ENCODE results near the gene EFS.

GRCh38 chr14:23352506-23353432 is 12.2 kb downstream of the EFS start, which contains the start of gene SLC22A17:
- TF ChIP-seq, protein P1, sequence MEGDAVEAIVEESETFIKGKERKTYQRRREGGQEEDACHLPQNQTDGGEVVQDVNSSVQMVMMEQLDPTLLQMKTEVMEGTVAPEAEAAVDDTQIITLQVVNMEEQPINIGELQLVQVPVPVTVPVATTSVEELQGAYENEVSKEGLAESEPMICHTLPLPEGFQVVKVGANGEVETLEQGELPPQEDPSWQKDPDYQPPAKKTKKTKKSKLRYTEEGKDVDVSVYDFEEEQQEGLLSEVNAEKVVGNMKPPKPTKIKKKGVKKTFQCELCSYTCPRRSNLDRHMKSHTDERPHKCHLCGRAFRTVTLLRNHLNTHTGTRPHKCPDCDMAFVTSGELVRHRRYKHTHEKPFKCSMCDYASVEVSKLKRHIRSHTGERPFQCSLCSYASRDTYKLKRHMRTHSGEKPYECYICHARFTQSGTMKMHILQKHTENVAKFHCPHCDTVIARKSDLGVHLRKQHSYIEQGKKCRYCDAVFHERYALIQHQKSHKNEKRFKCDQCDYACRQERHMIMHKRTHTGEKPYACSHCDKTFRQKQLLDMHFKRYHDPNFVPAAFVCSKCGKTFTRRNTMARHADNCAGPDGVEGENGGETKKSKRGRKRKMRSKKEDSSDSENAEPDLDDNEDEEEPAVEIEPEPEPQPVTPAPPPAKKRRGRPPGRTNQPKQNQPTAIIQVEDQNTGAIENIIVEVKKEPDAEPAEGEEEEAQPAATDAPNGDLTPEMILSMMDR (IDR thresholded peaks at IDR 0.05): no peak
- TF ChIP-seq EZH2 (IDR thresholded peaks at IDR 0.05; ENCODE audit: borderline replicate concordance, insufficient read depth, low read depth, low read length, poor library complexity, severe bottlenecking): no peak

Data from B cell (primary cell).